Measurements from ENCODE around the gene HES4.

DNA sequence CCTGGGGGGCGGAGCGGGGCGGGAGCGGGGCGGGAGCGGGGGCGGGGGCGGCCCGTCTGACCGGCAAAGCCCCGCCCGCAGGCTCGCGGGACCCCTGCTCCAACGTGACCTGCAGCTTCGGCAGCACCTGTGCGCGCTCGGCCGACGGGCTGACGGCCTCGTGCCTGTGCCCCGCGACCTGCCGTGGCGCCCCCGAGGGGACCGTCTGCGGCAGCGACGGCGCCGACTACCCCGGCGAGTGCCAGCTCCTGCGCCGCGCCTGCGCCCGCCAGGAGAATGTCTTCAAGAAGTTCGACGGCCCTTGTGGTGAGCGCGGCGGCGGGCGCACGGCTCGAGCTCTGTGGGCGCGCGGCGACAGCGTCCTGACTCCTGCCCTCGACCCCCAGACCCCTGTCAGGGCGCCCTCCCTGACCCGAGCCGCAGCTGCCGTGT is 41.2 kb upstream of the HES4 start:
- TF ChIP-seq, protein P1, sequence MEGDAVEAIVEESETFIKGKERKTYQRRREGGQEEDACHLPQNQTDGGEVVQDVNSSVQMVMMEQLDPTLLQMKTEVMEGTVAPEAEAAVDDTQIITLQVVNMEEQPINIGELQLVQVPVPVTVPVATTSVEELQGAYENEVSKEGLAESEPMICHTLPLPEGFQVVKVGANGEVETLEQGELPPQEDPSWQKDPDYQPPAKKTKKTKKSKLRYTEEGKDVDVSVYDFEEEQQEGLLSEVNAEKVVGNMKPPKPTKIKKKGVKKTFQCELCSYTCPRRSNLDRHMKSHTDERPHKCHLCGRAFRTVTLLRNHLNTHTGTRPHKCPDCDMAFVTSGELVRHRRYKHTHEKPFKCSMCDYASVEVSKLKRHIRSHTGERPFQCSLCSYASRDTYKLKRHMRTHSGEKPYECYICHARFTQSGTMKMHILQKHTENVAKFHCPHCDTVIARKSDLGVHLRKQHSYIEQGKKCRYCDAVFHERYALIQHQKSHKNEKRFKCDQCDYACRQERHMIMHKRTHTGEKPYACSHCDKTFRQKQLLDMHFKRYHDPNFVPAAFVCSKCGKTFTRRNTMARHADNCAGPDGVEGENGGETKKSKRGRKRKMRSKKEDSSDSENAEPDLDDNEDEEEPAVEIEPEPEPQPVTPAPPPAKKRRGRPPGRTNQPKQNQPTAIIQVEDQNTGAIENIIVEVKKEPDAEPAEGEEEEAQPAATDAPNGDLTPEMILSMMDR (IDR thresholded peaks at IDR 0.05): no peak
- TF ChIP-seq RAD21 (IDR thresholded peaks at IDR 0.05; ENCODE audit: low read length): no peak
- no peak for TF ChIP-seq SMC3 (IDR thresholded peaks at IDR 0.05; ENCODE audit: low read depth, low read length)
- no peak for TF ChIP-seq POLR2AphosphoS5 (IDR thresholded peaks at IDR 0.05; ENCODE audit: low read depth, low read length)
- no peak for TF ChIP-seq MXI1 (IDR thresholded peaks at IDR 0.05; ENCODE audit: low read depth, low read length)
- TF ChIP-seq, protein P2, sequence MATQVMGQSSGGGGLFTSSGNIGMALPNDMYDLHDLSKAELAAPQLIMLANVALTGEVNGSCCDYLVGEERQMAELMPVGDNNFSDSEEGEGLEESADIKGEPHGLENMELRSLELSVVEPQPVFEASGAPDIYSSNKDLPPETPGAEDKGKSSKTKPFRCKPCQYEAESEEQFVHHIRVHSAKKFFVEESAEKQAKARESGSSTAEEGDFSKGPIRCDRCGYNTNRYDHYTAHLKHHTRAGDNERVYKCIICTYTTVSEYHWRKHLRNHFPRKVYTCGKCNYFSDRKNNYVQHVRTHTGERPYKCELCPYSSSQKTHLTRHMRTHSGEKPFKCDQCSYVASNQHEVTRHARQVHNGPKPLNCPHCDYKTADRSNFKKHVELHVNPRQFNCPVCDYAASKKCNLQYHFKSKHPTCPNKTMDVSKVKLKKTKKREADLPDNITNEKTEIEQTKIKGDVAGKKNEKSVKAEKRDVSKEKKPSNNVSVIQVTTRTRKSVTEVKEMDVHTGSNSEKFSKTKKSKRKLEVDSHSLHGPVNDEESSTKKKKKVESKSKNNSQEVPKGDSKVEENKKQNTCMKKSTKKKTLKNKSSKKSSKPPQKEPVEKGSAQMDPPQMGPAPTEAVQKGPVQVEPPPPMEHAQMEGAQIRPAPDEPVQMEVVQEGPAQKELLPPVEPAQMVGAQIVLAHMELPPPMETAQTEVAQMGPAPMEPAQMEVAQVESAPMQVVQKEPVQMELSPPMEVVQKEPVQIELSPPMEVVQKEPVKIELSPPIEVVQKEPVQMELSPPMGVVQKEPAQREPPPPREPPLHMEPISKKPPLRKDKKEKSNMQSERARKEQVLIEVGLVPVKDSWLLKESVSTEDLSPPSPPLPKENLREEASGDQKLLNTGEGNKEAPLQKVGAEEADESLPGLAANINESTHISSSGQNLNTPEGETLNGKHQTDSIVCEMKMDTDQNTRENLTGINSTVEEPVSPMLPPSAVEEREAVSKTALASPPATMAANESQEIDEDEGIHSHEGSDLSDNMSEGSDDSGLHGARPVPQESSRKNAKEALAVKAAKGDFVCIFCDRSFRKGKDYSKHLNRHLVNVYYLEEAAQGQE (IDR thresholded peaks at IDR 0.05; ENCODE audit: low read depth, low read length): no peak
- TF ChIP-seq EZH2phosphoT487 (IDR thresholded peaks at IDR 0.05; ENCODE audit: borderline replicate concordance, low read depth): no peak
- no peak for TF ChIP-seq RXRA (IDR thresholded peaks at IDR 0.05; ENCODE audit: borderline replicate concordance, low read depth)
